MM.1S (cell line): Measurements from ENCODE around the gene AHSG.

Source experiments
- DNase-seq: peaks from one replicate; pipeline ENCODE4 v3.0.0-alpha.2; 2015
- H2AFZ ChIP-seq: fragments of 300-600 bp; sonication (generic); 2 replicates; pipeline ENCODE4 v1.6.0; 2016; ENCODE audit warnings: antibody characterized with exemption, low read length
- H3F3A ChIP-seq: fragments of 300-600 bp; sonication (generic); 2 replicates; pipeline ENCODE4 v1.6.1; 2016; ENCODE audit warnings: mild to moderate bottlenecking, antibody characterized with exemption, low read length, moderate library complexity, mixed read lengths; ENCODE audit not compliant: insufficient read depth
- H3K27ac ChIP-seq: fragments of 300-600 bp; sonication (generic); 2 replicates; pipeline ENCODE4 v1.5.1; 2016; ENCODE audit warnings: mild to moderate bottlenecking, low read length
- H3K27me3 ChIP-seq: fragments of 300-600 bp; sonication (generic); replicated peaks from 2 replicates; pipeline ENCODE4 v1.6.0; 2016; ENCODE audit warnings: low read length; ENCODE audit not compliant: insufficient read depth
- H3K36me3 ChIP-seq: fragments of 300-600 bp; sonication (generic); replicated peaks from 2 replicates; pipeline ENCODE4 v1.6.1; 2016; ENCODE audit warnings: mild to moderate bottlenecking, low read length, mixed read lengths; ENCODE audit not compliant: insufficient read depth
- H3K4me1 ChIP-seq: fragments of 300-600 bp; sonication (generic); 2 replicates; pipeline ENCODE4 v1.6.1; 2016; ENCODE audit warnings: low read length, mixed read lengths
- H3K4me2 ChIP-seq: fragments of 300-600 bp; sonication (generic); 2 replicates; pipeline ENCODE4 v1.6.0; 2016; ENCODE audit warnings: low read depth, low read length
- H3K4me3 ChIP-seq: fragments of 300-600 bp; sonication (generic); 2 replicates; pipeline ENCODE4 v1.5.1; 2016; ENCODE audit warnings: low read length, mixed read lengths
- H3K79me2 ChIP-seq: fragments of 300-600 bp; sonication (generic); 2 replicates; pipeline ENCODE4 v1.6.1; 2016; ENCODE audit warnings: mixed run types, low read length, mixed read lengths
- H3K9ac ChIP-seq: fragments of 300-600 bp; sonication (generic); 2 replicates; pipeline ENCODE4 v1.6.1; 2016; ENCODE audit warnings: low read length, mixed read lengths
- H3K9me2 ChIP-seq: fragments of 300-600 bp; sonication (generic); replicated peaks from 2 replicates; pipeline ENCODE4 v1.6.1; 2016; ENCODE audit warnings: mild to moderate bottlenecking, low read length, mixed read lengths; ENCODE audit not compliant: insufficient read depth
- H3K9me3 ChIP-seq: fragments of 300-600 bp; sonication (generic); replicated peaks from 2 replicates; pipeline ENCODE4 v1.6.1; 2016; ENCODE audit warnings: mild to moderate bottlenecking, low read length, mixed read lengths; ENCODE audit not compliant: insufficient read depth
- H4K20me1 ChIP-seq: fragments of 300-600 bp; sonication (generic); 2 replicates; pipeline ENCODE4 v1.6.1; 2016; ENCODE audit warnings: mild to moderate bottlenecking, low read length, moderate library complexity, mixed read lengths; ENCODE audit not compliant: insufficient read depth
- CTCF ChIP-seq: fragments of 300-600 bp; sonication (generic); IDR thresholded peaks from 2 replicates; pipeline ENCODE4 v1.5.1; 2016; ENCODE audit warnings: antibody characterized with exemption, low read length, mixed read lengths
- EZH2 ChIP-seq: fragments of 300-600 bp; sonication (generic); optimal IDR thresholded peaks from 2 replicates; pipeline ENCODE3; 2017; ENCODE audit warnings: low read depth, mild to moderate bottlenecking, antibody characterized with exemption, low read length, mixed read lengths
- EZH2phosphoT487 ChIP-seq: fragments of 300-600 bp; sonication (generic); IDR thresholded peaks from 2 replicates; pipeline ENCODE4 v1.6.1; 2018; ENCODE audit warnings: antibody characterized with exemption, low read length

The AHSG gene

GRCh38 chr3:186621894-186622650, 9.2 kb downstream of the AHSG start:
- H3K79me2 ChIP-seq, result no peaks in the 10 kb centered on the region
- no peaks in the 10 kb centered on the region for H3K9me3 ChIP-seq
- H3K9me2 ChIP-seq, result no peaks in the 10 kb centered on the region
- DNase-seq, result no peak
- no peaks in the 10 kb centered on the region for H3F3A ChIP-seq
- H3K27ac ChIP-seq, result no peak overlapping the region
- H3K9ac ChIP-seq, result no peak overlapping the region
- H3K4me2 ChIP-seq, result no peak overlapping the region
- no peaks in the 10 kb centered on the region for H3K36me3 ChIP-seq
- no peak for TF ChIP-seq CTCF
- TF ChIP-seq EZH2phosphoT487, result no peak
- no peak for TF ChIP-seq EZH2
- H2AFZ ChIP-seq, result no peak overlapping the region
- H3K4me1 ChIP-seq, result peaks cover 5% of the 10 kb centered on the region
- no peak overlapping the region for H3K4me3 ChIP-seq
- peaks cover 8% of the 10 kb centered on the region for H3K27me3 ChIP-seq
- no peaks in the 10 kb centered on the region for H4K20me1 ChIP-seq

GRCh38 chr3:186622651-186623310, 9.9 kb downstream of the AHSG start:
- DNase-seq, result no peak
- Histone ChIP-seq H3K4me1 (no peaks in the 10 kb centered on the region), H3K9me3 (no peaks in the 10 kb centered on the region), H4K20me1 (no peaks in the 10 kb centered on the region), H3K36me3 (no peaks in the 10 kb centered on the region), H3K9me2 (no peaks in the 10 kb centered on the region), H3K27me3 (peaks cover 3% of the 10 kb centered on the region; the same call in 1 of the 2 replicates), H3K4me3 (no peak overlapping the region), H2AFZ (no peak overlapping the region), H3K27ac (no peak overlapping the region), H3K79me2 (no peaks in the 10 kb centered on the region), H3F3A (no peaks in the 10 kb centered on the region), H3K4me2 (no peak overlapping the region), H3K9ac (no peak overlapping the region)
- TF ChIP-seq EZH2phosphoT487, result no peak
- no peak for TF ChIP-seq CTCF
- no peak for TF ChIP-seq EZH2

- Histone ChIP-seq H3F3A (no peaks in the 10 kb centered on the region), H3K4me2 (no peak overlapping the region), H3K79me2 (no peaks in the 10 kb centered on the region), H3K27ac (no peak overlapping the region), H3K4me1 (no peaks in the 10 kb centered on the region), H3K36me3 (no peaks in the 10 kb centered on the region), H2AFZ (no peak overlapping the region), H4K20me1 (no peaks in the 10 kb centered on the region), H3K9me2 (no peaks in the 10 kb centered on the region), H3K27me3 (no peaks in the 10 kb centered on the region), H3K9ac (no peak overlapping the region), H3K4me3 (no peak overlapping the region), H3K9me3 (no peaks in the 10 kb centered on the region)
- no peak for DNase-seq
- TF ChIP-seq CTCF (no peak), EZH2 (no peak), EZH2phosphoT487 (no peak)
Observed at GRCh38 chr3:186624598-186624997, 11.7 kb downstream of the AHSG start.
